ENCODE measurements around the gene WSCD1. TPM values are rescaled to one million over a fixed set of nuclear protein-coding genes. Genes with fewer than 3 reads are reported as not detected.

Gene WSCD1
- total RNA-seq (2014; rRNA removed; shearing (Covaris generic)) = 0.45 and 0.64 TPM in 2 replicates

GRCh38 chr17:6069539-6070429, at the start of gene WSCD1:
Gene WSCD1 (plus strand): TSS chr17:6070379. CDS start chr17:6080659, 10,280 bp downstream.

All from A375 (cell line).